ENCODE data around the gene PRDM12.

The PRDM12 gene

GRCh38 chr9:130714586-130715110, 50.3 kb downstream of the PRDM12 start:
- no peaks in the 10 kb centered on the region for H3K36me3 ChIP-seq
- H3K27me3 ChIP-seq, result no peaks in the 10 kb centered on the region
- H3K9ac ChIP-seq, result peak overlapping the region; percentile 97
- H3K4me1 ChIP-seq, result peaks cover 48% of the 10 kb centered on the region
- H4K20me1 ChIP-seq, result peaks cover 44% of the 10 kb centered on the region; the same call in 1 of the 2 replicates
- H3K4me2 ChIP-seq, result peak overlapping the region; percentile 97
- no peak overlapping the region for H3K27ac ChIP-seq
- H3K9me3 ChIP-seq, result no peaks in the 10 kb centered on the region
- TF ChIP-seq Cebpa-rat (IDR thresholded peaks at IDR 0.05), result no peak
- peak overlapping the region; percentile 100 for H3K4me3 ChIP-seq

DNA sequence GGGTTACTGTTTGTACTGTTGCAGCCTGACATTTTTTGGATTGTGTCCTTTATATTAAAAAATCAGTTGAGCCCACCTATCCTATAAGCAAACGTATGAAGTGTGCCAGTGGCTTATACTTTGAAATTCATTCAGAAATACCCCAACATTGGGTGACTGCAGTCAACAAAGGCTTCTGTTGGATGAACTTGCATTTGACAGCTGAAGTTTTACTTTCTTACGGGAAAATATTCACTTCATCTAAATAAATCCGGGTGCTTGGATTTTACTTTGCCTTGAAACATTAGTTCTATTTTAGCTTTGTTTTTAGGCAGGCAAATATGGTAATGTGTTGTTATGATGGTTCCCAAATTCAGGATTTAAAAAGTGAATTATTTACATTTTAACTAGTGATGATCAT, 50.9 kb downstream of the PRDM12 start:
- Histone ChIP-seq H3K27me3 (no peaks in the 10 kb centered on the region), H3K4me3 (peak overlapping the region; percentile 100), H3K9ac (peak overlapping the region; percentile 97), H3K4me1 (peaks cover 48% of the 10 kb centered on the region), H4K20me1 (peaks cover 49% of the 10 kb centered on the region), H3K36me3 (no peaks in the 10 kb centered on the region), H3K4me2 (peak overlapping the region; percentile 97), H3K27ac (no peak overlapping the region), H3K9me3 (no peaks in the 10 kb centered on the region)
- no peak for TF ChIP-seq Cebpa-rat (IDR thresholded peaks at IDR 0.05)

- Histone ChIP-seq H3K9me3 (no peaks in the 10 kb centered on the region), H3K4me1 (peaks cover 40% of the 10 kb centered on the region), H3K36me3 (no peaks in the 10 kb centered on the region), H3K4me3 (no peak overlapping the region), H3K4me2 (no peak overlapping the region), H3K9ac (no peak overlapping the region), H3K27me3 (no peaks in the 10 kb centered on the region), H4K20me1 (peaks cover 54% of the 10 kb centered on the region), H3K27ac (no peak overlapping the region)
- TF ChIP-seq Cebpa-rat (IDR thresholded peaks at IDR 0.05), result no peak
Measured at GRCh38 chr9:130718562-130718961, 54.2 kb downstream of the PRDM12 start.

- H3K4me3 ChIP-seq, result no peak overlapping the region
- no peak for TF ChIP-seq Cebpa-rat (IDR thresholded peaks at IDR 0.05)
- no peaks in the 10 kb centered on the region for H3K27me3 ChIP-seq
Measured at GRCh38 chr9:130720762-130721161, 56.4 kb downstream of the PRDM12 start.

DNA sequence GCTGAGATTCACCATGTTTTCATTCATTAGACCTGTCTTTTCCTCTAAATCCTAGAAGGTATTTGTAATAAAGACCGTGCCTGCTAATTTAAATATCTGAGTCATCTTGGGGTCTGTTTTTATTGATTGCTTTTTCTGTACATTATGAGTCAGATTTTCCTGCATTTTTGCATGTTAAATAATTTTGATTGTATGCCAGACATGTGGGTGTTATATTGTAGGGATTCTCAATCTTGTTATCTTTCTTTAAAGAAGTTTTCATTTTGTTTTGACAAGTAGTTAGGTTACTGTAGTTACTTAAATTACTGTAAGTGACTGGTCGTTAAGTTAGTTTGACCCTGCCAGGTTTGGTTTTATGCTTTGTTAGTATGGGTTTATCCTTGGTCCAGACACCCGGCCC, 64.3 kb downstream of the PRDM12 start:
- Histone ChIP-seq H3K27ac (no peak overlapping the region), H3K4me1 (no peaks in the 10 kb centered on the region), H3K27me3 (no peaks in the 10 kb centered on the region), H3K4me3 (no peak overlapping the region), H3K4me2 (no peak overlapping the region), H3K9me3 (peaks cover 11% of the 10 kb centered on the region), H3K9ac (no peak overlapping the region), H4K20me1 (peaks cover 17% of the 10 kb centered on the region; the same call in 1 of the 2 replicates), H3K36me3 (peaks cover 8% of the 10 kb centered on the region; the same call in 1 of the 2 replicates)
- no peak for TF ChIP-seq Cebpa-rat (IDR thresholded peaks at IDR 0.05)

More at GRCh38 chr9:130720762-130721161, 56.4 kb downstream of the PRDM12 start:
- peaks cover 42% of the 10 kb centered on the region; the same call in 1 of the 2 replicates for H4K20me1 ChIP-seq
- no peak overlapping the region for H3K27ac ChIP-seq
- H3K9me3 ChIP-seq, result no peaks in the 10 kb centered on the region
- peaks cover 18% of the 10 kb centered on the region for H3K4me1 ChIP-seq
- no peaks in the 10 kb centered on the region for H3K36me3 ChIP-seq
- H3K4me2 ChIP-seq, result no peak overlapping the region
- H3K9ac ChIP-seq, result no peak overlapping the region

- TF ChIP-seq Cebpa-rat (IDR thresholded peaks at IDR 0.05), result no peak
- no peak overlapping the region for H3K4me3 ChIP-seq
- peaks cover 17% of the 10 kb centered on the region; the same call in 1 of the 2 replicates for H4K20me1 ChIP-seq
- H3K9ac ChIP-seq, result no peak overlapping the region
- peaks cover 8% of the 10 kb centered on the region; the same call in 1 of the 2 replicates for H3K36me3 ChIP-seq
- peaks cover 11% of the 10 kb centered on the region for H3K9me3 ChIP-seq
- H3K4me2 ChIP-seq, result no peak overlapping the region
- H3K27ac ChIP-seq, result no peak overlapping the region
- no peaks in the 10 kb centered on the region for H3K4me1 ChIP-seq
- no peaks in the 10 kb centered on the region for H3K27me3 ChIP-seq
Measured at GRCh38 chr9:130729145-130729544, 64.8 kb downstream of the PRDM12 start.

- Histone ChIP-seq H3K4me2 (no peak overlapping the region), H3K9me3 (peaks cover 11% of the 10 kb centered on the region), H3K9ac (no peak overlapping the region), H3K27me3 (no peaks in the 10 kb centered on the region), H3K4me1 (no peaks in the 10 kb centered on the region), H3K27ac (no peak overlapping the region), H4K20me1 (peaks cover 17% of the 10 kb centered on the region; the same call in 1 of the 2 replicates), H3K36me3 (peaks cover 8% of the 10 kb centered on the region; the same call in 1 of the 2 replicates), H3K4me3 (no peak overlapping the region)
- no peak for TF ChIP-seq Cebpa-rat (IDR thresholded peaks at IDR 0.05)
Measured at GRCh38 chr9:130731355-130731754, 67.0 kb downstream of the PRDM12 start.

DNA sequence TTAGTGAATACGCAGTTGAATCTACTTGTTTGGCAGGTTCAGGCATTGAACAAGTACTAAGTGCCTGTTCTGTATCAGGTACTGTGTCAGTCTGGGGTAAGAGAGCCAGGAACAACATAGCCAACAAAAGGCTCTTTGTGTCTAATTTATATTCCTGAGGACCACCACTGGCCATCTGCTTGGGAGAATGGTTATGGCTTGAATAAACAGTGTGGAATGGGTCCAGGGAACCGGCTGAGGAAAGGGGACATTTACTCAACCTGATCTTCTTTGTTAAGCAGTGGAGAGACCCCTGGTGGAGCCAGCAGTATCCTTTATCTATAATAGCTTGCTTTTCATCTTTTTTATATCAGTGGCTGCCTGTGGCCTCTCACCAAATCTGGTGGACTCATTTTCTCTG, 67.7 kb downstream of the PRDM12 start:
- peaks cover 20% of the 10 kb centered on the region; the same call in 1 of the 2 replicates for H4K20me1 ChIP-seq
- no peak overlapping the region for H3K27ac ChIP-seq

More for the DNA sequence above, 67.7 kb downstream of the PRDM12 start:
- no peaks in the 10 kb centered on the region for H3K4me1 ChIP-seq
- H3K9ac ChIP-seq, result no peak overlapping the region
- H3K36me3 ChIP-seq, result peaks cover 8% of the 10 kb centered on the region; the same call in 1 of the 2 replicates
- H3K4me2 ChIP-seq, result no peak overlapping the region
- H3K9me3 ChIP-seq, result peaks cover 11% of the 10 kb centered on the region
- H3K27me3 ChIP-seq, result no peaks in the 10 kb centered on the region
- no peak for TF ChIP-seq Cebpa-rat (IDR thresholded peaks at IDR 0.05)
- no peak overlapping the region for H3K4me3 ChIP-seq
